ENCODE measurements around the gene INTS11.

The INTS11 gene

DNA sequence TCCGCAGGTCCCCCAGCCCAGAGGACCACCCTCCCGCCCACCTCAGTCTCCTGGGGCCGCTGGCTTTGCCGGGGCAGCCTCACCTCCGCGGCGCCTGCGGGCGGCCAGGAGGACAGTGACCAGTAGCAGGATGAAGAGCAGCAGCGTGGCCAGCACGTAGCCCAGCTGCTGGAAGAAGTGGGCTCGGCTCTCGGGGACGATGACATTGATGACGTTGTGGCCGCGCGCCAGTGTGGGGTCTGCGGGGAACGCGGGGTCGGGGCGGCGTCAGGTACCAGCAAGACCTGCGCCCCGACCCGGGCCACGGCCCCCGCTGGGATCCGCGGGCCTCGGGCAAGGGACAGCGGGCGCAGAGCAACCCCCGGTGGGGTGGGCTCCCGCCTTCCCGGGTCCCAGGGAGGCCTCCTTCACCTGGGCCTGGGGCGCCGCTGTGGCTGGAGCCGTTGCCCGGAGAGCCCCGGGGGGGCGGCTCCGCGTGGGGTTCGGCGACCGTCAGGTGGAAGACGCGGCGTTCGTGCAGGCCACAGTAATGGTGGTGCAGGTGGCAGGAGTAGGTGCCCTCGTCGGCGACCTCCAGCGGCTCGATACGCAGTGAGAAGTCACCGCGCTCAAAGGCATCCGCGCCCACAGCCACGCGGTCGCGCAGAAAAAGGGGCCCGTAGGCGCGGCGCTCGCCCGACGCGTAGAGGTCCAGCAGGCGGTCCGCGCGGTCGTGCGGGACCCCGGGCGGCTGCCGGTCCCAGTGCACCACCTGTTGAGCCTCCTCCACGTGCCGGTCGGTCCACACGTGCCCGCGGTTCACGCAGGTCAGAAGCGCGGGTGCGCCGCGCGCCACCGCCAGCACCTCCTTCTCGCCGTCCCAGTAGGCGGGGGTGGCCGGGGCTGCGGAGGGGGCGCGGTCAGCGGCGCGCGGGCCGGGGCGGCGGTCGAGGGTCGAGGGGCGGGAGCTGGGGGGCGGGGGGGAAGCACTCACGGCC lies 30.1 kb upstream of the INTS11 start:
- Histone ChIP-seq H3K36me3 (ENCODE audit: control insufficient read depth, insufficient read depth, low read length) (no peaks in the 10 kb centered on the region), H3K27me3 (replicated peaks; ENCODE audit: control insufficient read depth, insufficient read depth, low read length) (no peaks in the 10 kb centered on the region; the same call in 1 of the 2 replicates), H3K4me3 (replicated peaks; ENCODE audit: low read depth, low read length) (no peak overlapping the region)
- TF ChIP-seq CTCF (IDR thresholded peaks at IDR 0.05; ENCODE audit: insufficient read depth, low read length, poor library complexity, severe bottlenecking), result no peak
- no peak for DNase-seq (ENCODE audit: extremely low read depth, insufficient read length)

DNA sequence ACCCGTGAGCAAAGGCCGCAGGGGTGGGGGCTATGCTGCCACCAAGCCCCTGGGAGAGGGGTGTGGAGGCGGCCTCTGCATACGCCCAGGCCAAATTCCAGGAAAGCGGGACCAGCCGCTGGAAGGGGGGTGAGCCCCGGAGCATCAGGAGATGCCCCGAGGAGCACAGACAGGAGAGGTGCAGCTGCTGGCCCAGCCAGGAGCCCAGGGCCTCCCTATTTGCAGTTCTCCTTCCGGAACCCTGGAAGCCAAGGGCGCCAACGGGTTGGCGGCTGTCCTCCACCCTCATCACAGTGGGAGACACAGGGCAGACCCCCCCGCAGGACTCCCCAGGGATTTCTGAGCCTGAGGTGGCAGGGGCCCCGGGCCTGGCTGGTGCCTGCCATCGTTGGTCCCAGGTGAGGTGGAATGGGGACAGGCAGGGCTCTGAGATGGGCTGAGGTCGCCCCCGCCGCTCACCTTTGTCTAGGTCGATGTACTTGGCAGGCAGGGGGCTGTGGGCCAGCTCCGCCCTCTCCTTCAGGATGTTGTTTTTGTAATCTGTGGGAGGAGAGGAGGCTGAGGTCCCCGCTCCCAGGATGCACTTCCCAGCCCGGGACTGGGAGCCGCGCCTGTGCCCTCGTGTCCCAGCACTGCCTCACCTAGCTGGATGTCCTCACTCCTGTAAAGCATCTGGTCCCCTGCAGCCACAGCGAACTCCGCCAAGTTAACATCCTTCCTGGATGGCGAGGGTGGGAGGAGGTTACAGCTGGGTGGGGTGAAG lies 29.1 kb upstream of the INTS11 start:
- H3K27me3 ChIP-seq (replicated peaks; ENCODE audit: control insufficient read depth, insufficient read depth, low read length), result no peaks in the 10 kb centered on the region; the same call in 1 of the 2 replicates
- no peak for DNase-seq (ENCODE audit: extremely low read depth, insufficient read length)
- TF ChIP-seq CTCF (IDR thresholded peaks at IDR 0.05; ENCODE audit: insufficient read depth, low read length, poor library complexity, severe bottlenecking), result no peak
- H3K36me3 ChIP-seq (ENCODE audit: control insufficient read depth, insufficient read depth, low read length), result no peaks in the 10 kb centered on the region
- no peak overlapping the region for H3K4me3 ChIP-seq (replicated peaks; ENCODE audit: low read depth, low read length)

DNA sequence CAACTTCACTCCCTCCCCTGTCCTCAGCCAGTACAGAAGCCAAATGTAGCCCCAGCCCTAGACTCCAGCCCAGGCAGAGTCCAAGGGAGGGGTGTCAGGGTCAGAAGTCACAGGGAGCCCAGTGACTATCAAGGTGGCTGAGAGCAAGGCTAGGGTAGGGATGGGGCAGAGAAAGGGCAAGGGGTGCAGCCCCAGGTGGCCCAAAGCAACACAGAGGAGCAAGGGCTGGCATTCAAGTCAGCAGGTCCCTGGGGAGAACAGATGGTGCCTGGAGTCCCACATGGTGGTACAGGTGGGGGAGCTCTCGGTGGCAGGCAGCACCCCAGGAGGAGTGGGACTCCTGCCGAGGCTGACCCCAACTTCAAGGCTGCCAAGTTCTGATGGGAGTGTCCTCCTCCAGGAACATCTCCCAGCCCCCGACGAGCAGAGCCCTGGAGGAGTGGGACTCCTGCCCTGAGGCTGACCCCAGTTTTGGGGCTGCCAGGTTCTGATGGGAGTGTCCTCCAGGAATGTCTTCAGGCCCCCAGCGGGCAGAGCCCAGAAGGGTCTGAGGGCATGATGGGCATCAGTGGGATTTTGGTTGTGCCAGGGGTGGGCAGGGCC lies 28.4 kb upstream of the INTS11 start:
- Histone ChIP-seq H3K36me3 (ENCODE audit: control insufficient read depth, insufficient read depth, low read length) (no peaks in the 10 kb centered on the region), H3K27me3 (replicated peaks; ENCODE audit: control insufficient read depth, insufficient read depth, low read length) (no peaks in the 10 kb centered on the region; the same call in 1 of the 2 replicates), H3K4me3 (replicated peaks; ENCODE audit: low read depth, low read length) (no peak overlapping the region)
- no peak for TF ChIP-seq CTCF (IDR thresholded peaks at IDR 0.05; ENCODE audit: insufficient read depth, low read length, poor library complexity, severe bottlenecking)
- no peak for DNase-seq (ENCODE audit: extremely low read depth, insufficient read length)

DNA sequence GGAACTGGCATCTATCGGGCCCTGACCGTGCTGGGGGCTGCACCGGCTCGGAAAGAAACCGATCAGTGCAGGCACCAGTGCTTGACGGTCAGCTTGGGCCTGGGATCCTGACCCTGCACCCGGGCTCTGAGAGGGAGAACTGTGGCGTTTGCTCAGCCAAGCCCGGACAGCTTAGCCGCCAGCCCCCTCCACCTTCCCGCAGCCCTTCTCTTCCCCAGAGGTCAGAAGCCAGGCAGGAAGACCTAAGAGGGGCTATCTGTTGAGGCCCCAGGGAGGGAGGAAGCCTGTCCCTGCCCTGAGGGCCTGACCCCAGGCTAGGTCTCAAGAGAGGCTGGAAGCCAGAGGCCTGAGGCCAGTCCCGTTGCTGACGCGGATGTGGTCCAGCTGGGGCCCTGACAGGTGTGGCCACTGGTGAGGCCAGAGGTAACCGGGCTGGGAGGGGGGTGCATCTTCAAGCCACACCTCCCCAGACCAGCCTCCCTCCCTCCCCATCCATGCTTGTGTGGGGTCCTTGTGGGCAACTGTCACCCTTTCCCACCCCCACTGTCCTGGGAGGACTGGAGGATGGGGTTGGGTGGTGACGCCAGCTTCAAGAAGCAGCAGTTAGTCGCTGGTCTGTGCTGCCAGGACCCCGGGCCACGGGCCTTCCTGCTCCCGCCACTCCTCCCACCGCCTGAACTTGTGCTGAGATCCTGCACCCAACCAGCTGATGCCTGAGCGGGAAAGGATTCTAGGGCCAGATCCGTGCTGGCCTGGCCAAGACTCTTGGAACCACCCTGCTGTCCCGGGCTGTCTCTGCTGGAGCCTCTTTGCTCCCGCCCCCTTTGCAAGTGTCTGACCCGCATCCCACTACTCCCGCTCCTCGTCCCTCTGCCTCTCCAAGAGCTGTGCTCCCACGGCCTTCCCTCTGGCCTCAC lies 27.3 kb upstream of the INTS11 start:
- DNase-seq (ENCODE audit: extremely low read depth, insufficient read length), result no peak
- no peaks in the 10 kb centered on the region for H3K36me3 ChIP-seq (ENCODE audit: control insufficient read depth, insufficient read depth, low read length)
- no peak overlapping the region for H3K4me3 ChIP-seq (replicated peaks; ENCODE audit: low read depth, low read length)
- no peak for TF ChIP-seq CTCF (IDR thresholded peaks at IDR 0.05; ENCODE audit: insufficient read depth, low read length, poor library complexity, severe bottlenecking)
- H3K27me3 ChIP-seq (replicated peaks; ENCODE audit: control insufficient read depth, insufficient read depth, low read length), result no peaks in the 10 kb centered on the region; the same call in 1 of the 2 replicates
